Measurements from ENCODE around the gene RECK.

DNA sequence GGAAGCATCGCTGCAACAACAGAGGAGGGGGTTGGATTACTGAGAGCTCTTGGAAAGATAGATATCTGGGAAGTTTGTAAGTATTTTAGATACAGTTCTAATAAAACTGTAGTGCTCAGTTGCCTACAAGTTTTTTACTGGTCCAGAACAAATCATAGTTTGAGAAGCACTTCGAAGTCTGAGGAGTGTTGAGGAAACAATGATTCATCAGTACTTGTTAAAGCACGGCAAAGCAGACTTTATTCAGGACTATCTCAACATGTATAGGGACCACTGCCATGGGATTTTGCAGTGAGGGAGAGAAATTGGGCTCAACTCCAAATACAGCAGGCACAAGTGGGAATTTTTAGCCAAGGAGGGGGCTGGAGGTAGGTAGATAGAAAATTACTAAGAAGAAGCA is 25.3 kb upstream of the RECK start:
- TF ChIP-seq, protein P1, sequence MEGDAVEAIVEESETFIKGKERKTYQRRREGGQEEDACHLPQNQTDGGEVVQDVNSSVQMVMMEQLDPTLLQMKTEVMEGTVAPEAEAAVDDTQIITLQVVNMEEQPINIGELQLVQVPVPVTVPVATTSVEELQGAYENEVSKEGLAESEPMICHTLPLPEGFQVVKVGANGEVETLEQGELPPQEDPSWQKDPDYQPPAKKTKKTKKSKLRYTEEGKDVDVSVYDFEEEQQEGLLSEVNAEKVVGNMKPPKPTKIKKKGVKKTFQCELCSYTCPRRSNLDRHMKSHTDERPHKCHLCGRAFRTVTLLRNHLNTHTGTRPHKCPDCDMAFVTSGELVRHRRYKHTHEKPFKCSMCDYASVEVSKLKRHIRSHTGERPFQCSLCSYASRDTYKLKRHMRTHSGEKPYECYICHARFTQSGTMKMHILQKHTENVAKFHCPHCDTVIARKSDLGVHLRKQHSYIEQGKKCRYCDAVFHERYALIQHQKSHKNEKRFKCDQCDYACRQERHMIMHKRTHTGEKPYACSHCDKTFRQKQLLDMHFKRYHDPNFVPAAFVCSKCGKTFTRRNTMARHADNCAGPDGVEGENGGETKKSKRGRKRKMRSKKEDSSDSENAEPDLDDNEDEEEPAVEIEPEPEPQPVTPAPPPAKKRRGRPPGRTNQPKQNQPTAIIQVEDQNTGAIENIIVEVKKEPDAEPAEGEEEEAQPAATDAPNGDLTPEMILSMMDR (IDR thresholded peaks at IDR 0.05) = no peak
- TF ChIP-seq POLR2A (IDR thresholded peaks at IDR 0.05) = no peak
